ENCODE results near the gene NUP43. TPM values are rescaled to one million over a fixed set of nuclear protein-coding genes. Genes with fewer than 3 reads are reported as not detected.

The NUP43 gene
- total RNA-seq (35.7 and 55.8 TPM in 2 replicates), polyA plus RNA-seq (14.1 and 15.7 TPM in 2 replicates)

GRCh38 chr6:149746147-149746946 lies at the start of gene NUP43:
Gene NUP43, minus strand, starts transcription at chr6:149746529. Its CDS starts 34 bp downstream, at chr6:149746495.
- H3K4me3 ChIP-seq, result peak within 1 kb of the TSS; percentile 86
- peak within 1 kb of the TSS; percentile 78 for H3K27ac ChIP-seq
- no peaks in the 10 kb centered on the region for H3K9me3 ChIP-seq (ENCODE audit: low read depth)
- peaks cover 10% of the 10 kb centered on the region for H3K36me3 ChIP-seq
- peak; percentile 40 for TF ChIP-seq CTCF (IDR thresholded peaks at IDR 0.05; ENCODE audit: low read depth, low read length)
- peak; percentile 93 to 97 for DNase-seq (ENCODE audit: low read depth in 1 of 2, low spot score in 1 of 2)
- no peaks in the 10 kb centered on the region for H3K27me3 ChIP-seq
- H3K4me1 ChIP-seq (ENCODE audit: low read depth), result no peaks in the 10 kb centered on the region

GRCh38 chr6:149783551-149783950 lies 37.2 kb upstream of the NUP43 start:
- Histone ChIP-seq H3K36me3 (peaks cover 3% of the 10 kb centered on the region), H3K27ac (no peak overlapping the region), H3K4me3 (no peak overlapping the region), H3K9me3 (ENCODE audit: low read depth) (no peaks in the 10 kb centered on the region), H3K27me3 (no peaks in the 10 kb centered on the region), H3K4me1 (ENCODE audit: low read depth) (no peaks in the 10 kb centered on the region)
- TF ChIP-seq CTCF (IDR thresholded peaks at IDR 0.05; ENCODE audit: low read depth, low read length), result no peak
- DNase-seq (ENCODE audit: low read depth in 1 of 2, low spot score in 1 of 2), result no peak

GRCh38 chr6:149782337-149782736 lies 36.0 kb upstream of the NUP43 start:
- Histone ChIP-seq H3K27ac (no peak overlapping the region), H3K9me3 (ENCODE audit: low read depth) (no peaks in the 10 kb centered on the region), H3K4me1 (ENCODE audit: low read depth) (no peaks in the 10 kb centered on the region), H3K4me3 (no peak overlapping the region), H3K27me3 (no peaks in the 10 kb centered on the region), H3K36me3 (peaks cover 3% of the 10 kb centered on the region)
- DNase-seq (ENCODE audit: low read depth in 1 of 2, low spot score in 1 of 2), result no peak
- TF ChIP-seq CTCF (IDR thresholded peaks at IDR 0.05; ENCODE audit: low read depth, low read length), result no peak

- no peaks in the 10 kb centered on the region for H3K9me3 ChIP-seq (ENCODE audit: low read depth)
- H3K27me3 ChIP-seq, result no peaks in the 10 kb centered on the region
- H3K4me1 ChIP-seq (ENCODE audit: low read depth), result no peaks in the 10 kb centered on the region
- peaks cover 3% of the 10 kb centered on the region for H3K36me3 ChIP-seq
- no peak for TF ChIP-seq CTCF (IDR thresholded peaks at IDR 0.05; ENCODE audit: low read depth, low read length)
- no peak overlapping the region for H3K4me3 ChIP-seq
- H3K27ac ChIP-seq, result no peak overlapping the region
- peak in 1 of 2 donors; percentile 2 for DNase-seq (ENCODE audit: low read depth in 1 of 2, low spot score in 1 of 2)
Measured at GRCh38 chr6:149781715-149782114, 35.4 kb upstream of the NUP43 start.

GRCh38 chr6:149779644-149779963 lies 33.3 kb upstream of the NUP43 start:
- DNase-seq (ENCODE audit: low read depth in 1 of 2, low spot score in 1 of 2), result peak in 1 of 2 donors; percentile 17
- no peak for TF ChIP-seq CTCF (IDR thresholded peaks at IDR 0.05; ENCODE audit: low read depth, low read length)
- H3K36me3 ChIP-seq, result peaks cover 3% of the 10 kb centered on the region

More at GRCh38 chr6:149779644-149779963, 33.3 kb upstream of the NUP43 start:
- no peaks in the 10 kb centered on the region for H3K4me1 ChIP-seq (ENCODE audit: low read depth)
- H3K9me3 ChIP-seq (ENCODE audit: low read depth), result no peaks in the 10 kb centered on the region
- no peak overlapping the region for H3K27ac ChIP-seq
- no peaks in the 10 kb centered on the region for H3K27me3 ChIP-seq
- H3K4me3 ChIP-seq, result no peak overlapping the region
